Caco-2 (cell line): ENCODE data around the gene NDFIP1. TPM values are rescaled to one million over a fixed set of nuclear protein-coding genes. Genes with fewer than 3 reads are reported as not detected.

Experiments used
- BruUV-seq: library from RNA; stranded (reverse); fragments of 400-500 nt; replicated peaks from 2 replicates; lab custom pipeline; 2021; lab: Mats Ljungman, UMichigan
- CTCF ChIA-PET: fragments of 300-600 bp; sonication (Branson Sonifier 250); formaldehyde crosslinking; loops from one replicate; lab custom pipeline; 2022; ENCODE audit warnings: antibody characterized with exemption; lab: Charles Lee
- POLR2A ChIA-PET: fragments of 300-600 bp; sonication (Branson Sonifier 250); formaldehyde crosslinking; loops from one replicate; lab custom pipeline; 2022; ENCODE audit warnings: antibody characterized with exemption; lab: Charles Lee
- DNase-seq, 2 experiments: peaks; one replicate each; pipeline versions ENCODE4 v3.0.0 to v3.0.0-alpha.2; 2020 to 2022
- H3K27me3 ChIP-seq: replicated peaks from 2 replicates; pipeline ENCODE4 v1.6.0; 2011; ENCODE audit warnings: low read length; ENCODE audit not compliant: control insufficient read depth, insufficient read depth
- H3K36me3 ChIP-seq: 2 replicates; pipeline ENCODE4 v1.5.1; 2011; ENCODE audit warnings: low read length; ENCODE audit not compliant: control insufficient read depth, insufficient read depth
- H3K4me1 ChIP-seq: fragments of 250-450 bp; sonication (Bioruptor Pico); 2 replicates; pipeline ENCODE4 v1.5.1; 2020; ENCODE audit warnings: mild to moderate bottlenecking
- H3K4me3 ChIP-seq: 2 replicates; pipeline ENCODE4 v1.5.1; 2011; ENCODE audit warnings: low read depth, mild to moderate bottlenecking, control low read depth, low read length
- H3K9me3 ChIP-seq: fragments of 250-450 bp; sonication (Bioruptor Pico); 2 replicates; pipeline ENCODE4 v1.5.1; 2020; ENCODE audit warnings: mild to moderate bottlenecking, moderate library complexity
- H3K27ac Mint-ChIP-seq: one replicate; pipeline ENCODE4 v1.8.0; 2022; ENCODE audit warnings: mixed read lengths; ENCODE audit not compliant: unreplicated experiment
- H3K27me3 Mint-ChIP-seq: one replicate; pipeline ENCODE4 v1.8.0; 2022; ENCODE audit warnings: mixed read lengths; ENCODE audit not compliant: insufficient read depth, unreplicated experiment
- H3K36me3 Mint-ChIP-seq: one replicate; pipeline ENCODE4 v1.8.0; 2022; ENCODE audit warnings: mild to moderate bottlenecking, mixed read lengths; ENCODE audit not compliant: insufficient read depth, unreplicated experiment
- H3K4me1 Mint-ChIP-seq: one replicate; pipeline ENCODE4 v1.8.0; 2022; ENCODE audit warnings: low read depth, mixed read lengths; ENCODE audit not compliant: unreplicated experiment
- H3K4me3 Mint-ChIP-seq: one replicate; pipeline ENCODE4 v1.8.0; 2022; ENCODE audit warnings: mild to moderate bottlenecking, moderate library complexity, mixed read lengths; ENCODE audit not compliant: unreplicated experiment
- H3K9me3 Mint-ChIP-seq: one replicate; pipeline ENCODE4 v1.8.0; 2022; ENCODE audit warnings: mixed read lengths; ENCODE audit not compliant: unreplicated experiment
- CTCF ChIP-seq, 2 experiments: fragments of 200-600 bp in 1 of 2; IDR thresholded peaks; 1 replicate in 1 of 2; 2 replicates in 1 of 2; pipeline versions ENCODE4 v1.5.1 to v1.8.0; 2011 to 2022; ENCODE audit warnings: antibody characterized with exemption in 1 of 2, control low read depth in 1 of 2, inconsistent platforms in 1 of 2, low read depth in 1 of 2, low read length in 1 of 2, mild to moderate bottlenecking in 1 of 2, moderate library complexity in 1 of 2; ENCODE audit not compliant: insufficient read depth in 1 of 2, severe bottlenecking in 1 of 2, unreplicated experiment in 1 of 2
- intact Hi-C: fragments of 100-400 bp; cut with micrococcal nuclease; formaldehyde crosslinking; loops from one replicate; pipeline ENCODE4 v1.10.0; 2022; ENCODE audit not compliant: unreplicated experiment
- total RNA-seq: library from RNA; stranded (reverse); gene quantifications from 2 replicates; pipeline ENCODE4 v1.2.3, GENCODE V29; 2022

Gene NDFIP1
- total RNA-seq, 1 experiment from 2014 or later: 51.6 TPM

- Mint-ChIP-seq H3K9me3 (no peaks in the 10 kb centered on the region), H3K36me3 (no peaks in the 10 kb centered on the region), H3K4me1 (no peaks in the 10 kb centered on the region), H3K27ac (no peak overlapping the region), H3K4me3 (no peak overlapping the region), H3K27me3 (no peaks in the 10 kb centered on the region)
- H3K9me3 ChIP-seq: no peaks in the 10 kb centered on the region
- H3K4me1 ChIP-seq: peaks cover 13% of the 10 kb centered on the region
- no TSS peak for BruUV-seq
- ChIA-PET POLR2A (no interaction called here), CTCF (no interaction called here)
- no peak for TF ChIP-seq CTCF (IDR thresholded peaks at IDR 0.05; ENCODE audit: insufficient read depth in 1 of 2, low read depth in 1 of 2, low read length in 1 of 2, severe bottlenecking in 1 of 2, unreplicated experiment in 1 of 2)
- H3K4me3 ChIP-seq: no peak overlapping the region
- no peak for DNase-seq
- H3K27me3 ChIP-seq: no peaks in the 10 kb centered on the region
- H3K36me3 ChIP-seq: no peaks in the 10 kb centered on the region
- intact Hi-C loops: no loop called here
These were observed 22.8 kb downstream of the NDFIP1 start for GRCh38 chr5:142131394-142131793.

- BruUV-seq: no TSS peak
- Histone ChIP-seq H3K4me3 (no peak overlapping the region), H3K36me3 (no peaks in the 10 kb centered on the region), H3K27me3 (no peaks in the 10 kb centered on the region), H3K4me1 (peaks cover 13% of the 10 kb centered on the region), H3K9me3 (no peaks in the 10 kb centered on the region)
- intact Hi-C loops: no loop called here
- ChIA-PET POLR2A (no interaction called here), CTCF (interaction anchor here (1.1 kb wide), 1 partner anchor 10 kb away, joined by 4 read pairs; no protein-coding TSS in a partner anchor)
- Mint-ChIP-seq H3K4me1 (no peaks in the 10 kb centered on the region), H3K27ac (no peak overlapping the region), H3K27me3 (no peaks in the 10 kb centered on the region), H3K36me3 (peaks cover 1% of the 10 kb centered on the region), H3K4me3 (no peak overlapping the region), H3K9me3 (no peaks in the 10 kb centered on the region)
- no peak for TF ChIP-seq CTCF (IDR thresholded peaks at IDR 0.05; ENCODE audit: insufficient read depth in 1 of 2, low read depth in 1 of 2, low read length in 1 of 2, severe bottlenecking in 1 of 2, unreplicated experiment in 1 of 2)
- no peak for DNase-seq
These were observed 24.3 kb downstream of the NDFIP1 start for GRCh38 chr5:142132916-142133315.

- Mint-ChIP-seq H3K4me3 (no peak overlapping the region), H3K27me3 (no peaks in the 10 kb centered on the region), H3K27ac (no peak overlapping the region), H3K36me3 (peaks cover 6% of the 10 kb centered on the region), H3K9me3 (no peaks in the 10 kb centered on the region), H3K4me1 (no peaks in the 10 kb centered on the region)
- Histone ChIP-seq H3K9me3 (no peaks in the 10 kb centered on the region), H3K4me1 (peaks cover 13% of the 10 kb centered on the region), H3K36me3 (no peaks in the 10 kb centered on the region), H3K4me3 (no peak overlapping the region), H3K27me3 (no peaks in the 10 kb centered on the region)
- ChIA-PET POLR2A (no interaction called here), CTCF (interaction anchor here (1.1 kb wide), 1 partner anchor 10 kb away, joined by 4 read pairs; no protein-coding TSS in a partner anchor)
- intact Hi-C loops: no loop called here
- no peak for TF ChIP-seq CTCF (IDR thresholded peaks at IDR 0.05; ENCODE audit: insufficient read depth in 1 of 2, low read depth in 1 of 2, low read length in 1 of 2, severe bottlenecking in 1 of 2, unreplicated experiment in 1 of 2)
- DNase-seq: no peak
- no TSS peak for BruUV-seq
These were observed 25.0 kb downstream of the NDFIP1 start for GRCh38 chr5:142133330-142134206.
